ENCODE results near the gene IL11. TPM values are rescaled to one million over a fixed set of nuclear protein-coding genes. Genes with fewer than 3 reads are reported as not detected.

The IL11 gene
- total and polyA plus RNA-seq, 8 donors, result 1.0 to 17.4 (median 1.3) TPM; not detected in 3

GRCh38 chr19:55358943-55359908 lies 11.0 kb downstream of the IL11 start:
- 70 to 77% (median 72%) methylated on average over 29 to 32 of the region's 32 CpGs for WGBS, 5 donors
- no peak for DNase-seq
- Histone ChIP-seq H3K27ac (no peak overlapping the region), H3K36me3 (no peaks in the 10 kb centered on the region), H3K9me3 (no peaks in the 10 kb centered on the region), H3K27me3 (peaks cover 5 to 56% (median 14%) of the 10 kb centered on the region in 3 donors), H3K4me3 (no peak overlapping the region), H3K4me1 (peaks cover 7 to 9% (median 8%) of the 10 kb centered on the region in 4 donors)
- TF ChIP-seq POLR2A (IDR thresholded peaks at IDR 0.05), result no peak
- TF ChIP-seq CTCF (IDR thresholded peaks at IDR 0.05), result no peak
- TF ChIP-seq POLR2AphosphoS5 (IDR thresholded peaks at IDR 0.05), result no peak
- TF ChIP-seq EP300 (IDR thresholded peaks at IDR 0.05), result no peak
- intact Hi-C loops (cut with DNase I; ENCODE audit: low total_unique reads), result no loop called here

GRCh38 chr19:55358493-55358892 lies 11.8 kb downstream of the IL11 start:
- peaks cover 12 to 63% (median 22%) of the 10 kb centered on the region in 3 donors for H3K27me3 ChIP-seq
- TF ChIP-seq CTCF (IDR thresholded peaks at IDR 0.05), result no peak
- no peak for TF ChIP-seq EP300 (IDR thresholded peaks at IDR 0.05)
- no peak for TF ChIP-seq POLR2A (IDR thresholded peaks at IDR 0.05)
- TF ChIP-seq POLR2AphosphoS5 (IDR thresholded peaks at IDR 0.05), result no peak
- H3K4me1 ChIP-seq, result peaks cover 14 to 16% (median 15%) of the 10 kb centered on the region in 4 donors
- WGBS, 5 donors, result 87 to 91% (median 90%) methylated on average over 13 to 19 of the region's 19 CpGs
- no peak for DNase-seq
- H3K36me3 ChIP-seq, result no peaks in the 10 kb centered on the region
- no peaks in the 10 kb centered on the region for H3K9me3 ChIP-seq
- no peak overlapping the region for H3K27ac ChIP-seq
- no peak overlapping the region for H3K4me3 ChIP-seq
- intact Hi-C loops (cut with DNase I; ENCODE audit: low total_unique reads), result no loop called here

GRCh38 chr19:55355213-55355821 lies 14.9 kb downstream of the IL11 start:
- H3K9me3 ChIP-seq, result no peaks in the 10 kb centered on the region
- peaks cover 18 to 24% (median 22%) of the 10 kb centered on the region in 4 donors for H3K4me1 ChIP-seq
- H3K27ac ChIP-seq, result no peak overlapping the region
- TF ChIP-seq CTCF (IDR thresholded peaks at IDR 0.05) (no peak), POLR2A (IDR thresholded peaks at IDR 0.05) (no peak), EP300 (IDR thresholded peaks at IDR 0.05) (no peak), POLR2AphosphoS5 (IDR thresholded peaks at IDR 0.05) (no peak)
- H3K4me3 ChIP-seq, result no peak overlapping the region
- peaks cover 27 to 73% (median 42%) of the 10 kb centered on the region in 3 donors for H3K27me3 ChIP-seq
- peak in 1 of 2 donors; percentile 60 for DNase-seq
- intact Hi-C loops (cut with DNase I; ENCODE audit: low total_unique reads), result no loop called here
- H3K36me3 ChIP-seq, result no peaks in the 10 kb centered on the region
- WGBS, 5 donors, result 23 to 31% (median 27%) methylated on average over 12 to 13 of the region's 13 CpGs

GRCh38 chr19:55354698-55355212 lies 15.5 kb downstream of the IL11 start, which contains the start of gene COX6B2:
COX6B2 (minus strand) TSS chr19:55354719; CDS start chr19:55354521, 198 bp downstream.
- H3K36me3 ChIP-seq, result no peaks in the 10 kb centered on the region
- intact Hi-C loops (cut with DNase I; ENCODE audit: low total_unique reads), result no loop called here
- H3K9me3 ChIP-seq, result no peaks in the 10 kb centered on the region
- peaks cover 18 to 24% (median 22%) of the 10 kb centered on the region in 4 donors for H3K4me1 ChIP-seq
- no peak for DNase-seq
- H3K27me3 ChIP-seq, result peaks cover 27 to 77% (median 42%) of the 10 kb centered on the region in 3 donors
- TF ChIP-seq EP300 (IDR thresholded peaks at IDR 0.05) (no peak), POLR2AphosphoS5 (IDR thresholded peaks at IDR 0.05) (no peak), CTCF (IDR thresholded peaks at IDR 0.05) (no peak), POLR2A (IDR thresholded peaks at IDR 0.05) (no peak)
- WGBS, 5 donors, result 2 to 3% (median 3%) methylated on average over 11 to 43 of the region's 43 CpGs
- no peak within 1 kb of the TSS for H3K27ac ChIP-seq
- peak within 1 kb of the TSS; percentile 34 to 59 (median 41) for H3K4me3 ChIP-seq

Data from stomach (tissue), 9 donors.